Stimulated activated CD8-positive, alpha-beta memory T cell treated with anti-CD3 and anti-CD28 coated beads, Interleukin-12 subunit alpha, Interleukin-12 subunit beta, amount 100 ng/mL, for 24 hours (primary cell): ENCODE measurements around the gene TBL1X.
"Not testable (repeated sequence)": the region's sequence is repeated elsewhere in the genome, so short reads cannot be mapped to it uniquely, and the experiment has no call there.

Source experiments
- DNase-seq: peaks from one replicate; pipeline ENCODE4 v3.0.0-alpha.2; 2020; ENCODE audit errors: extremely low read depth

TBL1X gene

GRCh38 chrX:9536156-9536555, 71.3 kb downstream of the TBL1X start:
- not testable (repeated sequence) for DNase-seq

- no peak for DNase-seq
These were observed 72.9 kb downstream of the TBL1X start for GRCh38 chrX:9537781-9538180.

GRCh38 chrX:9538544-9539045, 73.7 kb downstream of the TBL1X start:
- no peak for DNase-seq

GRCh38 chrX:9539605-9540387, 74.9 kb downstream of the TBL1X start:
- no peak for DNase-seq

GRCh38 chrX:9542106-9542760, 77.4 kb downstream of the TBL1X start:
- no peak for DNase-seq

GRCh38 chrX:9542761-9543111, 77.9 kb downstream of the TBL1X start:
- DNase-seq, result no peak

GRCh38 chrX:9555354-9555753, 90.5 kb downstream of the TBL1X start:
- DNase-seq, result no peak

- DNase-seq, result no peak
These were observed 92.2 kb downstream of the TBL1X start for GRCh38 chrX:9557091-9557490.

- no peak for DNase-seq
These were observed 92.7 kb downstream of the TBL1X start for GRCh38 chrX:9557521-9557920.

- DNase-seq, result no peak
These were observed 93.8 kb downstream of the TBL1X start for GRCh38 chrX:9558615-9559014.

- no peak for DNase-seq
These were observed 95.4 kb downstream of the TBL1X start for GRCh38 chrX:9560219-9560618.

GRCh38 chrX:9561199-9561598, 96.3 kb downstream of the TBL1X start:
- DNase-seq, result no peak

- DNase-seq, result no peak
These were observed 98.0 kb downstream of the TBL1X start for GRCh38 chrX:9562851-9563250.

GRCh38 chrX:9566150-9566621, 101.3 kb downstream of the TBL1X start:
- no peak for DNase-seq

GRCh38 chrX:9569876-9570301, 105.0 kb downstream of the TBL1X start:
- no peak for DNase-seq

- DNase-seq, result no peak
These were observed 108.6 kb downstream of the TBL1X start for GRCh38 chrX:9573282-9574106.

- no peak for DNase-seq
These were observed 111.2 kb downstream of the TBL1X start for GRCh38 chrX:9576059-9576458.

- no peak for DNase-seq
These were observed 112.7 kb downstream of the TBL1X start for GRCh38 chrX:9577555-9577954.

GRCh38 chrX:9578083-9578779, 113.4 kb downstream of the TBL1X start:
- DNase-seq, result no peak

GRCh38 chrX:9581771-9582385, 117.0 kb downstream of the TBL1X start:
- DNase-seq, result no peak

- no peak for DNase-seq
These were observed 118.1 kb downstream of the TBL1X start for GRCh38 chrX:9582956-9583355.
